Keratinocyte (primary cell): ENCODE measurements around the gene KLF12. TPM values are rescaled to one million over a fixed set of nuclear protein-coding genes. Genes with fewer than 3 reads are reported as not detected.

ENCODE experiments used
- DNase-seq: peaks from one replicate; pipeline ENCODE4 v3.0.0-alpha.2; 2011; ENCODE audit warnings: low read depth, missing footprints, low spot score
- FAIRE-seq: peaks from 2 replicates; lab custom pipeline; 2011; peaks lifted over from hg19 to GRCh38; lab: Jason Lieb, UNC
- H2AFZ ChIP-seq: 2 replicates; pipeline ENCODE4 v1.6.0; 2012; ENCODE audit warnings: low read length, control low read depth, inconsistent platforms; ENCODE audit not compliant: control insufficient read depth
- H3K27ac ChIP-seq: 2 replicates; pipeline ENCODE4 v1.5.1; 2011; ENCODE audit warnings: low read length; ENCODE audit not compliant: control insufficient read depth, insufficient read depth
- H3K27me3 ChIP-seq: 3 replicates; pipeline ENCODE4 v1.6.0; 2011; ENCODE audit warnings: low read length; ENCODE audit not compliant: control insufficient read depth, insufficient read depth; ENCODE audit errors: extremely low read depth
- H3K36me3 ChIP-seq, 2 experiments: 2 replicates in 1 of 2; 3 replicates in 1 of 2; pipeline ENCODE4 v1.5.1; 2011; ENCODE audit warnings: low read length in 2 of 2, mild to moderate bottlenecking in 1 of 2; ENCODE audit not compliant: control insufficient read depth in 2 of 2, insufficient read depth in 2 of 2; ENCODE audit errors: extremely low read depth in 1 of 2
- H3K4me1 ChIP-seq: 3 replicates; pipeline ENCODE4 v1.5.1; 2011; ENCODE audit warnings: low read length; ENCODE audit not compliant: control insufficient read depth, insufficient read depth; ENCODE audit errors: extremely low read depth
- H3K4me2 ChIP-seq: 3 replicates; pipeline ENCODE4 v1.6.0; 2011; ENCODE audit warnings: low read depth, low read length; ENCODE audit not compliant: control insufficient read depth, insufficient read depth; ENCODE audit errors: extremely low read depth
- H3K4me3 ChIP-seq, 3 experiments: fragments of 200-600 bp in 1 of 3; sonication (generic) in 1 of 3; 2 replicates in 2 of 3; 3 replicates in 1 of 3; pipeline ENCODE4 v1.5.1; 2011 to 2016; ENCODE audit warnings: low read length in 3 of 3, mild to moderate bottlenecking in 3 of 3, control low read depth in 2 of 3, inconsistent platforms in 1 of 3, low read depth in 1 of 3, mixed read lengths in 1 of 3, mixed run types in 1 of 3, moderate library complexity in 1 of 3; ENCODE audit not compliant: control insufficient read depth in 2 of 3, insufficient read depth in 2 of 3; ENCODE audit errors: extremely low read depth in 1 of 3
- H3K79me2 ChIP-seq: 2 replicates; pipeline ENCODE4 v1.6.0; 2012; ENCODE audit warnings: low read length; ENCODE audit not compliant: control insufficient read depth, insufficient read depth
- H3K9ac ChIP-seq: 3 replicates; pipeline ENCODE4 v1.6.0; 2011; ENCODE audit warnings: low read length; ENCODE audit not compliant: control insufficient read depth, insufficient read depth; ENCODE audit errors: extremely low read depth
- H3K9me1 ChIP-seq: 3 replicates; pipeline ENCODE4 v1.6.0; 2011; ENCODE audit warnings: low read length; ENCODE audit not compliant: control insufficient read depth, insufficient read depth; ENCODE audit errors: extremely low read depth
- H3K9me3 ChIP-seq: 2 replicates; pipeline ENCODE4 v1.5.1; 2012; ENCODE audit warnings: low read depth, low read length; ENCODE audit not compliant: control insufficient read depth
- H4K20me1 ChIP-seq: 3 replicates; pipeline ENCODE4 v1.6.0; 2011; ENCODE audit warnings: low read length; ENCODE audit not compliant: control insufficient read depth, insufficient read depth; ENCODE audit errors: extremely low read depth
- EZH2 ChIP-seq: IDR thresholded peaks from one replicate; pipeline ENCODE4 v1.6.1; 2012; ENCODE audit warnings: inconsistent platforms, mild to moderate bottlenecking, low read length, moderate library complexity
- dilution Hi-C: fragments of 300-500 bp; cut with MboI; formaldehyde crosslinking; loops from one replicate; pipeline ENCODE4 v1.7.0; 2020; ENCODE audit warnings: low sequenced_read_pairs; ENCODE audit not compliant: extremely low pct_ligation_motif_present
- polyA plus RNA-seq, 5 experiments: library from polyadenylated mRNA; depleted of rRNA in 3 of 5; stranded (reverse) in 3 of 5; stranded (forward) in 1 of 5; unstranded in 1 of 5; fragments of >200 nt; gene quantifications; 1 replicate in 1 of 5; 2 replicates in 3 of 5; 3 replicates in 1 of 5; pipeline versions ENCODE4 v1.2.1 to v1.2.3, GENCODE V29; 2011 to 2012; ENCODE audit warnings: missing spikeins in 2 of 5, low read depth in 1 of 5, low replicate concordance in 1 of 5
- TF ChIP-seq, protein P1 (sequence below), 3 experiments: IDR thresholded peaks in 1 of 3; conservative IDR thresholded peaks in 1 of 3; optimal IDR thresholded peaks in 1 of 3; 2 replicates in 2 of 3; 3 replicates in 1 of 3; pipeline versions ENCODE3 to v1.5.1; 2011; ENCODE audit warnings: low read length in 3 of 3, mild to moderate bottlenecking in 3 of 3, moderate library complexity in 2 of 3, control low read depth in 1 of 3, inconsistent platforms in 1 of 3; ENCODE audit not compliant: insufficient read depth in 2 of 3; ENCODE audit errors: extremely low read depth in 1 of 3

The KLF12 gene
- polyA plus RNA-seq, 1 donor (not counting 4 experiments of a cell fraction or from before 2014, with no cell fraction given) = 6.1 TPM

DNA sequence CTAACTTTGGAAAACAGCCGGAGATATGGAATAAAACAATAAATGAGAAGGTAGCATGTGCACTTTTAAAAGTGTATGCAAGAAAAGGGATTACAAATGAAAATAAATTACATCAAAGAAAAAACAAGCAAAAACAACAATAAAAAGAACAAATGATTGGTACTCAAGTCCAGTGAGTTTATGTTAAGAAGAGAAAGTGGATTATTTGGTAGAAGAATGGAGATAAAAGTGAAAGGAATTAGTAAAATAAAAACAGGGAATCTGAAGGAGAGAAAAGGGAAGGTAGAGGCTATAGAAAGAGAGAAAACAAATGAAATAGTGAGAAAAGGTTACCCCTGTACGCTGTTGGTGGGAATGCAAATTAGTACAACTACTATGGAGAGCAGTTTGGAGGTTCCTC is 28.6 kb upstream of the KLF12 start:
- Histone ChIP-seq H3K4me1 (no peaks in the 10 kb centered on the region), H3K9me1 (no peaks in the 10 kb centered on the region), H3K9ac (no peak overlapping the region), H3K27ac (no peak overlapping the region), H3K36me3 (no peaks in the 10 kb centered on the region), H3K4me2 (no peak overlapping the region), H2AFZ (no peak overlapping the region), H3K9me3 (no peaks in the 10 kb centered on the region), H3K79me2 (no peaks in the 10 kb centered on the region), H4K20me1 (no peaks in the 10 kb centered on the region), H3K4me3 (no peak overlapping the region), H3K27me3 (no peaks in the 10 kb centered on the region)
- no peak for TF ChIP-seq EZH2
- TF ChIP-seq, protein P1, sequence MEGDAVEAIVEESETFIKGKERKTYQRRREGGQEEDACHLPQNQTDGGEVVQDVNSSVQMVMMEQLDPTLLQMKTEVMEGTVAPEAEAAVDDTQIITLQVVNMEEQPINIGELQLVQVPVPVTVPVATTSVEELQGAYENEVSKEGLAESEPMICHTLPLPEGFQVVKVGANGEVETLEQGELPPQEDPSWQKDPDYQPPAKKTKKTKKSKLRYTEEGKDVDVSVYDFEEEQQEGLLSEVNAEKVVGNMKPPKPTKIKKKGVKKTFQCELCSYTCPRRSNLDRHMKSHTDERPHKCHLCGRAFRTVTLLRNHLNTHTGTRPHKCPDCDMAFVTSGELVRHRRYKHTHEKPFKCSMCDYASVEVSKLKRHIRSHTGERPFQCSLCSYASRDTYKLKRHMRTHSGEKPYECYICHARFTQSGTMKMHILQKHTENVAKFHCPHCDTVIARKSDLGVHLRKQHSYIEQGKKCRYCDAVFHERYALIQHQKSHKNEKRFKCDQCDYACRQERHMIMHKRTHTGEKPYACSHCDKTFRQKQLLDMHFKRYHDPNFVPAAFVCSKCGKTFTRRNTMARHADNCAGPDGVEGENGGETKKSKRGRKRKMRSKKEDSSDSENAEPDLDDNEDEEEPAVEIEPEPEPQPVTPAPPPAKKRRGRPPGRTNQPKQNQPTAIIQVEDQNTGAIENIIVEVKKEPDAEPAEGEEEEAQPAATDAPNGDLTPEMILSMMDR (optimal IDR thresholded peaks at IDR 0.05 in 1 of 3, IDR thresholded peaks at IDR 0.05 in 1 of 3, conservative IDR thresholded peaks at IDR 0.05 in 1 of 3; ENCODE audit: extremely low read depth in 1 of 3, insufficient read depth in 2 of 3, low read length in 3 of 3) = no peak
- FAIRE-seq (no peak), DNase-seq (no peak)
- dilution Hi-C loops = no loop called here

DNA sequence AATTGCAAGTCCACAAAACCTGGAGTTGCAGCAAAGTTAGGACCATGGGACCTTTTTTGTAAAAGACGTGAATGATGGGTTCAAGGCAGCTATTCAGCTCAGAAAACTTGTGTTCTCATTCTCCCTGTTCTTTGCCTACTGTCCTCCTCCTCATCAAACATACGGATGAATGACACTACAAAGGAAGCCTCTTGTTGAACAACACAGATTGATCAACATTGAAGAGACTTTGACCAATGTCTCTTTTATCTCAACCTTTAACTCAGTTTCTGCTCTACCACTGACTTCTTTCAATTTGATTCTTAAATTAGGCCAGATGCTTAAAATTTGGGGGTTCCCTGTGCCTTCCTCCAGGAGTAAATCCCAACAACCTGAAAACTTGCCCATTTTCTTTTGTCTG is 27.9 kb upstream of the KLF12 start:
- Histone ChIP-seq H4K20me1 (no peaks in the 10 kb centered on the region), H3K4me1 (no peaks in the 10 kb centered on the region), H3K4me3 (no peak overlapping the region), H3K27ac (no peak overlapping the region), H2AFZ (no peak overlapping the region), H3K9ac (no peak overlapping the region), H3K4me2 (no peak overlapping the region), H3K27me3 (no peaks in the 10 kb centered on the region), H3K9me3 (no peaks in the 10 kb centered on the region), H3K79me2 (no peaks in the 10 kb centered on the region), H3K36me3 (no peaks in the 10 kb centered on the region), H3K9me1 (no peaks in the 10 kb centered on the region)
- TF ChIP-seq EZH2 = no peak
- TF ChIP-seq, protein P1 (optimal IDR thresholded peaks at IDR 0.05 in 1 of 3, IDR thresholded peaks at IDR 0.05 in 1 of 3, conservative IDR thresholded peaks at IDR 0.05 in 1 of 3; ENCODE audit: extremely low read depth in 1 of 3, insufficient read depth in 2 of 3, low read length in 3 of 3) = no peak
- dilution Hi-C loops = no loop called here
- FAIRE-seq = no peak
- DNase-seq = no peak
